Fibroblast of pulmonary artery (primary cell): ENCODE measurements around the gene NCOA4.
"Not testable (repeated sequence)": the region's sequence is repeated elsewhere in the genome, so short reads cannot be mapped to it uniquely, and the experiment has no call there.

Source experiments
- DNase-seq: peaks from one replicate; pipeline ENCODE4 v3.0.0-alpha.2; 2010; ENCODE audit warnings: low read depth
- H3K4me3 ChIP-seq: replicated peaks from 2 replicates; pipeline ENCODE4 v1.5.1; 2011; ENCODE audit warnings: low read depth, mild to moderate bottlenecking, control low read depth, low read length, moderate library complexity
- CTCF ChIP-seq: IDR thresholded peaks from 2 replicates; pipeline ENCODE4 v1.5.1; 2011; ENCODE audit warnings: mild to moderate bottlenecking, control low read depth, low read length, inconsistent platforms; ENCODE audit errors: missing control alignments

NCOA4 gene

GRCh38 chr10:46052057-46052790 is 21.8 kb upstream of the NCOA4 start:
- no peak overlapping the region for H3K4me3 ChIP-seq
- TF ChIP-seq CTCF, result no peak
- no peak for DNase-seq

GRCh38 chr10:46050941-46051623 is 20.7 kb upstream of the NCOA4 start:
- DNase-seq, result peak; percentile 19
- no peak for TF ChIP-seq CTCF
- no peak overlapping the region for H3K4me3 ChIP-seq

- not testable (repeated sequence) for DNase-seq, H3K4me3 ChIP-seq
Measured at GRCh38 chr10:46049497-46049831, 19.0 kb upstream of the NCOA4 start.

- TF ChIP-seq CTCF, result no peak
- DNase-seq, result no peak
- no peak overlapping the region for H3K4me3 ChIP-seq
Measured at GRCh38 chr10:46048152-46048551, 17.7 kb upstream of the NCOA4 start.

- no peak for TF ChIP-seq CTCF
- H3K4me3 ChIP-seq, result no peak within 1 kb of the TSS
Measured at GRCh38 chr10:46046261-46046660, 15.8 kb upstream of the NCOA4 start, which contains the start of gene MSMB. MSMB (minus strand) TSS chr10:46046269; CDS start chr10:46046237, 32 bp downstream.

GRCh38 chr10:46042527-46042926 is 12.1 kb upstream of the NCOA4 start:
- no peak for TF ChIP-seq CTCF
- DNase-seq, result no peak
- no peak overlapping the region for H3K4me3 ChIP-seq

More at GRCh38 chr10:46046261-46046660, 15.8 kb upstream of the NCOA4 start, which contains the start of gene MSMB:
- no peak for DNase-seq

- DNase-seq, result no peak
- TF ChIP-seq CTCF, result no peak
Measured at GRCh38 chr10:46040004-46040403, 9.6 kb upstream of the NCOA4 start.

More at GRCh38 chr10:46040004-46040403, 9.6 kb upstream of the NCOA4 start:
- H3K4me3 ChIP-seq, result no peak overlapping the region
